ENCODE data around the gene TWNK. TPM values are rescaled to one million over a fixed set of nuclear protein-coding genes. Genes with fewer than 3 reads are reported as not detected.

Gene TWNK
- total and polyA plus RNA-seq, 2 experiments from 2014 or later: 12.2 to 29.4 TPM

DNA sequence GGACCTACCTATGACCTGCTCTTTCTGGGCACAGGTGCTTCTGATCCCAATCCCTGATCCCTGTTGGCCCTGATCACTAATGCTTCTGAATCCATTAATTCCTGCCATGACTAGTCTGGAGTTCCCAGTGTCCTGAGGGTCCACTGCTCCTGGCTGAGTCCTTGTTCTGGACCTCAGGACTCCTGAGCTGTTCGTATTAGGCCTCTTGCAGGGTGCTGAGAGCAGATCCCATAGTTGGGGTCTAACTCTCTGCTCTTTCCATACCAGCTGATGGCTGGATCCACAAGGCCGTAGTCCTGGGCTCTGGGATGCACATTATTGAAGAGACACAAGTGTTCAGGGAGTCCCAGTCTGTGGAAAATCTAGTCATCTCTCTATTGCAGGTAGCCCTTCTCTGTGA lies 7.0 kb upstream of the TWNK start:
- Histone ChIP-seq H3K4me2 (no peak overlapping the region), H3K4me3 (no peak overlapping the region), H3K79me2 (replicated peaks; ENCODE audit: insufficient read depth) (no peaks in the 10 kb centered on the region), H3F3A (replicated peaks; ENCODE audit: low read depth) (no peaks in the 10 kb centered on the region), H3K9me2 (ENCODE audit: insufficient read depth) (no peaks in the 10 kb centered on the region), H3K27me3 (ENCODE audit: insufficient read depth) (no peaks in the 10 kb centered on the region), H4K20me1 (replicated peaks; ENCODE audit: insufficient read depth) (peaks cover 4% of the 10 kb centered on the region; the same call in 1 of the 2 replicates), H3K36me3 (ENCODE audit: insufficient read depth) (no peaks in the 10 kb centered on the region), H3K27ac (ENCODE audit: low read depth) (no peak overlapping the region), H3K4me1 (ENCODE audit: insufficient read depth) (no peaks in the 10 kb centered on the region), H2AFZ (no peak overlapping the region)
- no peak for DNase-seq (ENCODE audit: low spot score)
- H3K27ac Mint-ChIP-seq: no peak overlapping the region
- peaks cover 3% of the 10 kb centered on the region; the same call in 1 of the 3 replicates for H3K36me3 Mint-ChIP-seq (ENCODE audit: low read depth)
- H3K9me3 Mint-ChIP-seq: no peaks in the 10 kb centered on the region
- H3K27me3 Mint-ChIP-seq (ENCODE audit: insufficient read depth, low read depth, poor library complexity): peaks cover 7% of the 10 kb centered on the region
- no peak for TF ChIP-seq STAT1 (IDR thresholded peaks at IDR 0.05; ENCODE audit: unreplicated experiment)
- no peak for TF ChIP-seq REST (IDR thresholded peaks at IDR 0.05; ENCODE audit: unreplicated experiment)
- no peak for TF ChIP-seq JUNB (IDR thresholded peaks at IDR 0.05; ENCODE audit: unreplicated experiment)
- TF ChIP-seq POLR2AphosphoS5 (IDR thresholded peaks at IDR 0.05; ENCODE audit: low read depth): no peak
- no peak for TF ChIP-seq EZH2 (IDR thresholded peaks at IDR 0.05; ENCODE audit: low read depth, unreplicated experiment)
- TF ChIP-seq ZNF114 (CRISPR knock-in tag; IDR thresholded peaks at IDR 0.05): no peak
- TF ChIP-seq, protein P1, sequence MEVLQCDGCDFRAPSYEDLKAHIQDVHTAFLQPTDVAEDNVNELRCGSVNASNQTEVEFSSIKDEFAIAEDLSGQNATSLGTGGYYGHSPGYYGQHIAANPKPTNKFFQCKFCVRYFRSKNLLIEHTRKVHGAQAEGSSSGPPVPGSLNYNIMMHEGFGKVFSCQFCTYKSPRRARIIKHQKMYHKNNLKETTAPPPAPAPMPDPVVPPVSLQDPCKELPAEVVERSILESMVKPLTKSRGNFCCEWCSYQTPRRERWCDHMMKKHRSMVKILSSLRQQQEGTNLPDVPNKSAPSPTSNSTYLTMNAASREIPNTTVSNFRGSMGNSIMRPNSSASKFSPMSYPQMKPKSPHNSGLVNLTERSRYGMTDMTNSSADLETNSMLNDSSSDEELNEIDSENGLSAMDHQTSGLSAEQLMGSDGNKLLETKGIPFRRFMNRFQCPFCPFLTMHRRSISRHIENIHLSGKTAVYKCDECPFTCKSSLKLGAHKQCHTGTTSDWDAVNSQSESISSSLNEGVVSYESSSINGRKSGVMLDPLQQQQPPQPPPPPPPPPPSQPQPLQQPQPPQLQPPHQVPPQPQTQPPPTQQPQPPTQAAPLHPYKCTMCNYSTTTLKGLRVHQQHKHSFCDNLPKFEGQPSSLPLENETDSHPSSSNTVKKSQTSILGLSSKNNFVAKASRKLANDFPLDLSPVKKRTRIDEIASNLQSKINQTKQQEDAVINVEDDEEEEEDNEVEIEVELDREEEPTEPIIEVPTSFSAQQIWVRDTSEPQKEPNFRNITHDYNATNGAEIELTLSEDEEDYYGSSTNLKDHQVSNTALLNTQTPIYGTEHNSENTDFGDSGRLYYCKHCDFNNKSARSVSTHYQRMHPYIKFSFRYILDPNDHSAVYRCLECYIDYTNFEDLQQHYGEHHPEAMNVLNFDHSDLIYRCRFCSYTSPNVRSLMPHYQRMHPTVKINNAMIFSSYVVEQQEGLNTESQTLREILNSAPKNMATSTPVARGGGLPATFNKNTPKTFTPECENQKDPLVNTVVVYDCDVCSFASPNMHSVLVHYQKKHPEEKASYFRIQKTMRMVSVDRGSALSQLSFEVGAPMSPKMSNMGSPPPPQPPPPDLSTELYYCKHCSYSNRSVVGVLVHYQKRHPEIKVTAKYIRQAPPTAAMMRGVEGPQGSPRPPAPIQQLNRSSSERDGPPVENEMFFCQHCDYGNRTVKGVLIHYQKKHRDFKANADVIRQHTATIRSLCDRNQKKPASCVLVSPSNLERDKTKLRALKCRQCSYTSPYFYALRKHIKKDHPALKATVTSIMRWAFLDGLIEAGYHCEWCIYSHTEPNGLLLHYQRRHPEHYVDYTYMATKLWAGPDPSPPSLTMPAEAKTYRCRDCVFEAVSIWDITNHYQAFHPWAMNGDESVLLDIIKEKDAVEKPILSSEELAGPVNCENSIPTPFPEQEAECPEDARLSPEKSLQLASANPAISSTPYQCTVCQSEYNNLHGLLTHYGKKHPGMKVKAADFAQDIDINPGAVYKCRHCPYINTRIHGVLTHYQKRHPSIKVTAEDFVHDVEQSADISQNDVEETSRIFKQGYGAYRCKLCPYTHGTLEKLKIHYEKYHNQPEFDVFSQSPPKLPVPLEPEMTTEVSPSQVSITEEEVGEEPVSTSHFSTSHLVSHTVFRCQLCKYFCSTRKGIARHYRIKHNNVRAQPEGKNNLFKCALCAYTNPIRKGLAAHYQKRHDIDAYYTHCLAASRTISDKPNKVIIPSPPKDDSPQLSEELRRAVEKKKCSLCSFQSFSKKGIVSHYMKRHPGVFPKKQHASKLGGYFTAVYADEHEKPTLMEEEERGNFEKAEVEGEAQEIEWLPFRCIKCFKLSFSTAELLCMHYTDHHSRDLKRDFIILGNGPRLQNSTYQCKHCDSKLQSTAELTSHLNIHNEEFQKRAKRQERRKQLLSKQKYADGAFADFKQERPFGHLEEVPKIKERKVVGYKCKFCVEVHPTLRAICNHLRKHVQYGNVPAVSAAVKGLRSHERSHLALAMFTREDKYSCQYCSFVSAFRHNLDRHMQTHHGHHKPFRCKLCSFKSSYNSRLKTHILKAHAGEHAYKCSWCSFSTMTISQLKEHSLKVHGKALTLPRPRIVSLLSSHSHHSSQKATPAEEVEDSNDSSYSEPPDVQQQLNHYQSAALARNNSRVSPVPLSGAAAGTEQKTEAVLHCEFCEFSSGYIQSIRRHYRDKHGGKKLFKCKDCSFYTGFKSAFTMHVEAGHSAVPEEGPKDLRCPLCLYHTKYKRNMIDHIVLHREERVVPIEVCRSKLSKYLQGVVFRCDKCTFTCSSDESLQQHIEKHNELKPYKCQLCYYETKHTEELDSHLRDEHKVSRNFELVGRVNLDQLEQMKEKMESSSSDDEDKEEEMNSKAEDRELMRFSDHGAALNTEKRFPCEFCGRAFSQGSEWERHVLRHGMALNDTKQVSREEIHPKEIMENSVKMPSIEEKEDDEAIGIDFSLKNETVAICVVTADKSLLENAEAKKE (CRISPR knock-in tag; IDR thresholded peaks at IDR 0.05): no peak
- TF ChIP-seq NANOG (IDR thresholded peaks at IDR 0.05; ENCODE audit: borderline replicate concordance): no peak
- no peak for TF ChIP-seq EZH2phosphoT487 (IDR thresholded peaks at IDR 0.05; ENCODE audit: unreplicated experiment)
- TF ChIP-seq CTCF (conservative IDR thresholded peaks at IDR 0.05; ENCODE audit: low read depth in 2 of 2): no peak
- TF ChIP-seq CREB1 (CRISPR knock-in tag; IDR thresholded peaks at IDR 0.05; ENCODE audit: low read depth): no peak
- no peak for TF ChIP-seq ETS1 (IDR thresholded peaks at IDR 0.05)
- no peak for TF ChIP-seq ZNF331 (CRISPR knock-in tag; IDR thresholded peaks at IDR 0.05; ENCODE audit: low read depth)
- no peak overlapping the region for H3K4me3 Mint-ChIP-seq
- no peak for ATAC-seq
- H3K4me1 Mint-ChIP-seq: peaks cover 6% of the 10 kb centered on the region; the same call in 2 of the 3 replicates

All from GM23338 (cell line).